ENCODE measurements around the gene PLK1.
A peak's percentile ranks its signal among the peaks of the same experiment; 100 is the strongest.

Gene PLK1

DNA sequence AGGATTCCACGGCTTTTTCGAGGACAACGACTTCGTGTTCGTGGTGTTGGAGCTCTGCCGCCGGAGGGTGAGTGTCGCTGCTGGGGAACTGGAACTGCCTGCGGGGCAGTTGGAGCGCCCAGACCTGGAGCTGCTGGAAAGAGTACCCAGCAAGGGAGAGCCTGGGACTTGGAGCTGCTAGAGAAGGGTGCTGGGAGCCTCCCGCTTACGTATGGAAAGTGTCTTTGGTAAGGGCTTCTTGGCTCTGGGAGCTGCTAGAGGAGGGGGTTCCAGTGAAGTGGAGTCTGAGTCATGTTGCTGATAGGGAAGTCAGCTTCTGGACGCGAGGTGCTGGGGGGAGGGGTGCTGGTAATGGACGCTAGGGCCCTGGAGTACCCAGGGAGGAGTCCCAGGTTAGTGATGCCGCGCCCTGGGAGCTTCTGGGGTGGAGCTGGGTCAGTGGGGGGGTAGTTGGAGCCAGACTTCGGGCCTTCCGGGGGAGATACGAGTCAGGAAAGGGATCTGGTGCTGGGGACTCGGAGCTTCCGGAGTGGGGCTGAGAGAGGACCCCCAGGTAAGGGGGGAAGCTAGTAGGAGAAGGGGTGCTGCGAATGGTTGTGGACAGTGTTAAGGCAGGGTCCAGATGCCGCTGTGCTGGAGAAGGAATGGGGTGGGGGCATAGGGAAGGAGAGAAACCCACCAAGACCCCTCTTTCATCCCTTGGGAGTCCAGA lies 741 bp downstream of the PLK1 start:
- DNase-seq (ENCODE audit: low read depth, low spot score), result no peak
- H3K27ac ChIP-seq, result no peak overlapping the region

DNA sequence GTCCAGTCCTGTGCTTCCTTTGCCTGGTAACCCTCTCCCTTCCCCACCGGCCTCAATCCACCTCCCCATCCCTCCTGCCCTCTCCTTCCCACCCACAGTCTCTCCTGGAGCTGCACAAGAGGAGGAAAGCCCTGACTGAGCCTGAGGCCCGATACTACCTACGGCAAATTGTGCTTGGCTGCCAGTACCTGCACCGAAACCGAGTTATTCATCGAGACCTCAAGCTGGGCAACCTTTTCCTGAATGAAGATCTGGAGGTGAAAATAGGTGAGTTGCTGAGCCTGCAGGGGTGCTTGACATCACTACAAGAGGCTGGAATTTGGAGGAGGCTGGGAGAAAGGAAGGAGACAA lies 1.3 kb downstream of the PLK1 start:
- H3K27ac ChIP-seq, result no peak overlapping the region
- no peak for DNase-seq (ENCODE audit: low read depth, low spot score)

DNA sequence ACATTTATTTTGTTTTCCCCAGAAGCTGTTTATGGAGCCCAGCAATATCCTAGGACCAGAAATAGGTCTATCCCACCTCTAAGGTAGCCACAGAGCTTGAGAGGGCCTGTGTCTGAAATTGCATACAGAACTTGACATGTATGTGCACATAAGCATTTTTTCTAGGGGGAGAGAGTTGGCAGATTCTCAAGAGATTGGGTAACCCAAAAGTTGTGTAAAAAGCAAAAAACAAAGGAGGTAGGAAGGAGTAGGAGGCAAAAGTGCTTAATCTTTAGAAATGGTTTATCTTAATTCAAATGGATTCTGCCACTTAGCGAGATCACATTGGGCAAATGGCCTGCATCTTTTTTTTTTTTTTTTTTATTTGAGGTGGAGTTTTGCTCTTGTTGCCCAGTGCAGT lies 3.5 kb downstream of the PLK1 start:
- H3K27ac ChIP-seq, result no peak overlapping the region
- DNase-seq (ENCODE audit: low read depth, low spot score), result no peak

DNA sequence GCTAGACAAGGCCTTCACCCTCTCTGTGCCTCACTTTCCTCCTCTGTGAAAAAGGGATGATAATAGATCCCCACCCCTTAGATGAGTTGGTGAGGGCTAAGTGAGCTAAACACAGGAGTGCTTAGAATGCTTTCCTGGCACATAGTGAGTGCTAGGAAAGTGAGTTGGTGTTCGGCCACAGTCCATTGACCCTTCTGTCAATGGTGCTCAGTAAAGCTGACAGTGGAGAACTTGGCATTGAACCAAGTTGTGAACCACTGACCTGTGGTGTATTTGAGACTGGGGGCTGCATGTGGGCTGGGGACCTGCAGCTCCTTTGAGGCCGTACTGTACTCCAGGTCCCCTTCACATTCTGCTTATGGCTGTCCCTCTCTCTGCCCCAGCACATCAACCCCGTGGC lies 4.8 kb downstream of the PLK1 start:
- no peak overlapping the region for H3K27ac ChIP-seq
- no peak for DNase-seq (ENCODE audit: low read depth, low spot score)

DNA sequence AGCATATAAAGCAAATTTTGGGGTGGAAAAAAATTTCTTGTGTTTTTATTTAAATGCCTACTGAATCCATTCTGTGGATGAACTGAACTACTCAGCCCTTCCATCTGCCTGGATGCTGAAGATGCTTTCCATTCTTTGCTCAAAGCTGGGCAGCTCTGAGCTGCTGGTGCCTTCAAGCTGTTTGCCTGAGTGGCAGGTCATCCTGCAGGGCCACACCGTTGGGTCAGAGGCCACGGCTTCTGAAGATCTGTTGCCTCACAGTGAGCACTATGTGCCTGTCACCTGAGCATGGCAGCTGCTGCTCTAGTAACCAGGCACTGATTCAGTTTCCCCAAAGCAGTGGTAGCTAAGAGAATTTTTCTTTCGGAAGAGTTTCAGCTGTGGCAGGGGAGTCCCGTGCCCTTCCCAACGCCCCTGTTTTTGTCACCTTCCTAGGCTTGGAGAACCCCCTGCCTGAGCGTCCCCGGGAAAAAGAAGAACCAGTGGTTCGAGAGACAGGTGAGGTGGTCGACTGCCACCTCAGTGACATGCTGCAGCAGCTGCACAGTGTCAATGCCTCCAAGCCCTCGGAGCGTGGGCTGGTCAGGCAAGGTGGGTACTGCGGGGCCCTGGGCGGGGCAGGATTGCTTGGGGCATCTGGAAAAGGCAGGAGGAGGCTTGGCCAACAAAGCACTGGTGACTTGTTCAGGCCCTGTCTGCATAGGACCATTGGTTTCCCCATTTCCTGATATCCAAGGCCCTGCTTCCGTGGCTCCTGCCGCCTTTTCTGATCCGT lies 8.5 kb downstream of the PLK1 start:
- no peak overlapping the region for H3K27ac ChIP-seq
- no peak for DNase-seq (ENCODE audit: low read depth, low spot score)

DNA sequence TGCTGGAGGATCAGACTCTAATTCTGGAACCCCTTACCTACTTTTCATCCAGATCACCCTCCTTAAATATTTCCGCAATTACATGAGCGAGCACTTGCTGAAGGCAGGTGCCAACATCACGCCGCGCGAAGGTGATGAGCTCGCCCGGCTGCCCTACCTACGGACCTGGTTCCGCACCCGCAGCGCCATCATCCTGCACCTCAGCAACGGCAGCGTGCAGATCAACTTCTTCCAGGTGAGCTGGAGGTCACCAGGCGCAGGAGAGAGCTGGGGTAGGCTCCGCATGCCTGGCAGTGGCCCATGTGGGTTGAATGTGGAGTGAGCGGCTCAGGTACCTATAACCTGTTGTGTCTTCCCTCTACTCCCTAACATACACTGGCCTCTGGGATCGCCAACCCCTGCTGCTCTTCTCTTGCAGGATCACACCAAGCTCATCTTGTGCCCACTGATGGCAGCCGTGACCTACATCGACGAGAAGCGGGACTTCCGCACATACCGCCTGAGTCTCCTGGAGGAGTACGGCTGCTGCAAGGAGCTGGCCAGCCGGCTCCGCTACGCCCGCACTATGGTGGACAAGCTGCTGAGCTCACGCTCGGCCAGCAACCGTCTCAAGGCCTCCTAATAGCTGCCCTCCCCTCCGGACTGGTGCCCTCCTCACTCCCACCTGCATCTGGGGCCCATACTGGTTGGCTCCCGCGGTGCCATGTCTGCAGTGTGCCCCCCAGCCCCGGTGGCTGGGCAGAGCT lies 10.9 kb downstream of the PLK1 start:
- DNase-seq (ENCODE audit: low read depth, low spot score), result no peak
- no peak overlapping the region for H3K27ac ChIP-seq

DNA sequence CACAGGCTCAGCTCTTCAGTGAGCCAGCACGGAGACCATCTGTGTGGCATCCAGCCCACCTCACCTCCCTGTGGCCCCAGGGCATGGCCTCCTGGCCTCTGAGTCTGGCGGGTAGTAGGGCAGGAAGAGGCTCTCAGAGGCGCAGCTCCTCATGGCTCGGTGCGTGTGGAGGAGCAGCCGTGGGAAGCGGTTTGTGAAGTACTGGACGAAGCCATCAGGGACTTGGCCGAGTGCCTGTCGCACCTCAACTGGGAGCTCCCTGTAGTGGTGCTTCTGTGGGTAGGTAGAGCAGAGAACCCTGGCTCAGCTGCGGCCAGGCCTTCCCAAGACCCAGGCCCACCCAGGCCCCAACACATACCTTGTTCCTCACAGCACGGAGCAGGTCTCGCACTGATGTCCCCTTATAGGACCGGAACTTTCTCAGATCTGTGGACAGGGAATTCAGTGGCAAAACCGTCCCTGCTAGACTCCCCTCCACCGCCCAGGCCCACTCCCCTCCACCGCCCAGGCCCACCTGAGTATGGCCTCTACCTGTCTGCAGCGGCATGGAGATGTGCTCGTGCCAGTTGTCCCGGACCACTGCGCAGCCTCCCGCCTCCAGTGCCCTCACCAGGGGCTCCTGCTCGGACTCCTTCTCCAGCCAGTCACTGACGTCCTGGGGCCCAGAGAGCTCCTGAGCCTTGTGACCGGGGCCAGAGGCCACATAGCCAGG lies 12.2 kb downstream of the PLK1 start:
- no peak for DNase-seq (ENCODE audit: low read depth, low spot score)
- H3K27ac ChIP-seq, result no peak overlapping the region

DNA sequence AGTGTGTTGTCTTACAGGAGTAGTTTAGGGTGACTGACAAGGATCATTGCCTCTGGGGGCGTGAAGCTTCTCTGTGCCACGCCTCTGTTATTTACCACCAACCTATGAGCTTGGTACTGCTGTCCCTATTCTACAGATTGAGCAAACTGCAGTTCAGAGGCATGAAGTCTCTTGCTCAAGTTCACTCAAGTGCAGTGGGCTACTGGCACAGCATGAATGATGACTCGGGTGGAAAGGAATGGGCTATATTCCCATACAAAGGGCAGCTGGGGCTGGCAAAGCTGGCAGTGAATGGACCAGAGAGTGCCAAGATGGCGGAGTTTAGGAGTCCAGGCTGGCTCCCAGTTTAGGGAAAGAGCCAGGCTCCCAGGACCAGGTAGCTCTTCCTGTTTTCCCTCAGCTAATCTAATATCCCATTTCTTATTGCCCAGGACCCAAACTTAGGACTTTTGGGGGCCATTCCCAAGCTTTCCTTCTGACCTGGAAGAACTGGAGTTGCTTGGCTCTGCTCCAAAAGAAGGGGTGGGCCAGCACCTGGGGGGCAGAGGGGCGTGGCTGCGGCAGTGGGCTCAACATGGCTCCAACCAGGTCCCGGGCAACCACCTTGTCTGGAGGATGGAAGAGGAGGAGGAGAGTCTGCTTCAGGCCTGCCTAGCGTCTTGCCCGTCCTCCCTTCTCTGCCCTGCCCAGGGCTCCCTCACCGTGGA lies 12.9 kb downstream of the PLK1 start:
- H3K27ac ChIP-seq, result no peak overlapping the region
- no peak for DNase-seq (ENCODE audit: low read depth, low spot score)

DNA sequence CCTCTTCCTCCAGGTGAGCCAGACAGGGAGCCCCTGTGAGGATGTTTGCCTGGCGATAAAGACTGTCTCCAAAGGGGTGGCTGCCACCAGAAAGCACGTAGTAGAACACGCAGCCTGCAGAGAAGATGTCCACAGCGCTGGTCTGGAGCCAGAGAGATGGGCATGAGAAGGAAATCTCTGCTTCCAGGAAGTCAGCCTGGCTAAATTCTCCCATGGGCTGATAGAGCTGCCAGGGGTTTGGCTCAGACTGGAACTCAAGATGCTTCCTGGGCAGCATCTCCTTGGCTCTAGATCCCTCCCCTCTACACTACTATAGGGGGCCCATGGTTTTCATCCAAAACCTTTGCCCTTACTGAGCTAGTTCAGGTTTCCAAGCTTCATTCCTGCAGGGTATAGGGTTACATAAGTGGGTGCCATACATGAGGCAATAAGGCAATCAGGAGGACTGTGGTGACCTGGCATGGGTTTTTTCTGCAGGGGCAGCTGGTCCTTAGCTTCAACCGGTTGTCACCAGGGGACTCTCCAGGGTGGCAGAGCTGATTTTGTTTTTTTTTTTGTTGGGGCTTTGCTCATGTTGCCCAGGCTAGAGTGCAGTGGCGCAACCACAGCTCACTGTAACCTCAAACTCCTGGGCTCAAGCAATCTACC lies 13.6 kb downstream of the PLK1 start:
- no peak overlapping the region for H3K27ac ChIP-seq
- no peak for DNase-seq (ENCODE audit: low read depth, low spot score)

DNA sequence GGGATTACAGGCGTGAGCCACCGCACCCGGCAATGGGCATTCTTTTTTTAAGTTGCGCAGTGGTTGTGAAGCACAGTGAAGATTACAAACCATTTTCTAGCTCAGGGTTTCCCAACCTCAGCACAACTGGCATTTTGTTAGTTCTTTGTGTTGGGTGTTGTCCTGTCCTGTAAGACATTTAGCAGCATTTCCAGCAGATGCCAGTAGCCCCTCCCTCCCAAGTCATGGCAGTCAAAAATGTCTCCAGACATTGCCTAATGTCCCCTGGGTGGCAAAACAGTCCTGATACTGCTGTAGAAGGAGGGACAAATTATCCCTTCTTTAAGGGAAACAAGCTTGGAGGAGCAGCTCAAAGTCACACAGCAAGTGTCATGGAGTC lies 15.6 kb downstream of the PLK1 start:
- DNase-seq (ENCODE audit: low read depth, low spot score), result no peak

DNA sequence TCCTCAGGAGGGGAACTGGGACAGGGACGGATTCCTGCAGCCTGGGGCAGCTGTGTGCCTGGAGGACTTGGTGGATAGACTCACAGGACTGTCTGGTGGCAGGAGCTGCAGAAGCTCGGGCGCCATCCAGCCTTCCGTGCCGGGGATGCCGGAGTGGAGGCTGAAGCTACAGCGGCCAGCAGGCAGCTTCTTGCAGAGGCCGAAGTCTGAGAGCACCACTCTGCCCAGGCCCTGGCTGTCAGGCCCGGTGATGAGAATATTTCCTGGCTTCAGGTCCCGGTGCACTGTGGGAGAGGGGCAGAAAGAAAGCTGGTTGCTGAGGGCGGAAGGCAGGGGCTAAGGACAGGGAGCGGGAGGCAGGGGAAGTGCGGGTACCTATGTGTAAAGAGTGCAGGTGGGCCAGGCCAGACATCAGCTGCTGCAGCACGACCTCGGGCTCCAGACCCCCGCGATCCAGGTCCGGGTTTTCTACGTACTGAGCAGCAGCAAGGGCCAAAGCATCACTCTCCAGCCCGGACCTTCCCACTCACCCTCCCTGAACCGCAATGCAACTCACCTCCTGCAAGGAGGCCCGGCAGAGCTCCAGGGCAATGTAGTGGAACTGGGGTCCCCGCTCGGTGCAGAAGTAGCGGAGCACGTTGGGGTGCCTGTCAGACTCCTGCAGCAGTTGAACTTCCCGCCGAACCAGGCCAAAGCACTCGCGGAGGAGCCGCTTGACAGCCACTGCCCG lies 16.1 kb downstream of the PLK1 start:
- no peak overlapping the region for H3K27ac ChIP-seq
- DNase-seq (ENCODE audit: low read depth, low spot score), result no peak

More for the DNA sequence above, 15.6 kb downstream of the PLK1 start:
- no peak overlapping the region for H3K27ac ChIP-seq

DNA sequence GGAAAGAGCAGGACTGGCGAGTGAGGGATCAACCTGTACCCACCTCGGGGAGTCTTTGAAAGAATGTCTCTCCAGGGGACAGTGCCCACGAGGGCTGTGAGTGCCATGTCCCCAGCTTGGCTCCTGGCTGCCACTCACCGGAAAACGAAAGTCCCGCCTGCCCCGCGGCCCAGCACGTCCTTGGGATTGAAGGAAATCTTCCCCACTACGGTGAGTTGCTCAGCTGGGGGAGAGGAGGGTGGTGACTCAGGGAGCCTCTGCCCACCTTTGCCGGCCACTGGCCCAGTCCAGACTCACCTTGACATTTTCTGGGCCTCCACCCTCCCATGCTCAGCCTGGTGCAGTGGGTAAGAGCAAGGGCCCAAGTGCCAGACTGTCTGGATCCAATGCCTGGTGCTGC lies 17.1 kb downstream of the PLK1 start:
- H3K27ac ChIP-seq, result no peak overlapping the region
- DNase-seq (ENCODE audit: low read depth, low spot score), result no peak

DNA sequence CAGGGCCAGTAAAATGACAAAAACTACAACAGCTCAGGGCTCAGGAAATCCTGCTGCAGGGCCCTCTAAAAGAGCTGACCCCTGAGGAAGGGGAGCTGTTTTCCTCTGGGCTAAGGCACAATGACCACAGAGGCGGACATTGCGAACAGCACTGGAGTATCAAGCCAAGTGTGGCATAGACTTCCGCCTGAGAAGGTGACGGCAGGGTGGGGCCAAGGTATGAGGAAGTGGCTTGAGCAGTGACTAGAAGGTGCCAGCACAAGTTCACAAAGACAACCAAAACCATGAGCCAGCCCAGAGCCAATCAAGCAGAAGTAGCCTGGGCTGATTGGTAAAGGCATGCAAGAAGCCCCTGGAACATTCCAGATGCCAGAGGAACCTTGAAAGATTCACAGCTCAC lies 20.4 kb downstream of the PLK1 start:
- DNase-seq (ENCODE audit: low read depth, low spot score), result peak; percentile 45

DNA sequence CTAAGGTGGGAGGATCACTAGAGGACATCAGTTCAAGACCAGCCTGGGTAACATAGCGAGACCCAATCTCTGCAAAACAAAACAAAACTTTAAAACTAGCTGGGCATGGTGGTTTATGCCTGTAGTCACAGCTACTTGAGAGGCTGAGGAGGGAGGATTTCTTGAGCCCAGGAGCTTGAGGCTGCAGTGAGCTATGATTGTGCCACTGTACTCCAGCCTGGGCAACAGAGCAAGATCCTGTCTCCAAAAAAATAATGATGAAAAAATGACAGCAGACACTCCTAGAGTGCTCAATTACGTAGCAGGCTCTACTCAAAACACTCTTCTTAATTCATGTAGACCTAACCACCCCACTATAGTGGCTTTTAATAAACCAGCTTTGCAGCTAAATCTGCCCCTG lies 21.4 kb downstream of the PLK1 start:
- H3K27ac ChIP-seq, result no peak overlapping the region
- DNase-seq (ENCODE audit: low read depth, low spot score), result no peak

More for the DNA sequence above, 20.4 kb downstream of the PLK1 start:
- peak overlapping the region; percentile 40 for H3K27ac ChIP-seq

DNA sequence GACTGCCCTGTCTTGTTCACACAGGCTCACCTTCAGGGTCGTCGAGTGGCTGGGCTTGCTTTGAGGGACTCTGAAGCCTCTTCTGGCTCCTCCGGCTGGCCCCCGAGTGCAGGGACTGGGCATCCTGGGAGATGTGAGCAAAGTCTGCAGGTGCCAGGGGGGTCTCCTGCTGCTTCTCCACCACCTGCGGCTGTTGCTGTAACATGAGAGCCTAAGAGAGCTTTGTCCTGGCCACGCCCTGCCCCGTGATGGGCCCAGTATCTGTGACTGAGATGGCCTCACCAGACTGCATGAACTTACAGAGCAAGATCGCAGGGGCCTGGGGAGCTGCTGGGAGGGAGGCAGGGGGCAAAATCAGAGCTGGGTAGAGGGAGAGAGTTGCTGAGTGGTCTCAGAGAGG lies 21.8 kb downstream of the PLK1 start:
- DNase-seq (ENCODE audit: low read depth, low spot score), result no peak
- no peak overlapping the region for H3K27ac ChIP-seq

DNA sequence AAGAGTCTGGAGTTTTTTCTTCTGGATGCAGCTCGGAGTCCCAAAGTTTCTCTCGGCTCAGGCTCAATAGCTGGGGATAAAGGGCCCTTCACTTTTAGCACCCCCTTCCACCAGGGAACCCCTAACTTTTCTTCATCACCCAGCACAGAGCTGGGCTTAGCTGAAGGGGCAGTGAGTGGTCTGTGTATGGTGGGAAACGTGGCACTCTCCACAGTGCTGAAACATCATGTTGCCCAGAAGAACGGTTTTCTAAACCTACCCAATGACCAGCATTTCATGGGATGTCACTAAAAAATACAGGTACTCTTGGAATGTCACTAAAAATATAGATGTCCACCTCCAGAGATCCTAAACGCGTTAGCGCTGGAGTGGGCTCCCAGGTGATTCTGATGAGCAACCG lies 22.4 kb downstream of the PLK1 start:
- DNase-seq (ENCODE audit: low read depth, low spot score), result no peak
- H3K27ac ChIP-seq, result no peak overlapping the region

DNA sequence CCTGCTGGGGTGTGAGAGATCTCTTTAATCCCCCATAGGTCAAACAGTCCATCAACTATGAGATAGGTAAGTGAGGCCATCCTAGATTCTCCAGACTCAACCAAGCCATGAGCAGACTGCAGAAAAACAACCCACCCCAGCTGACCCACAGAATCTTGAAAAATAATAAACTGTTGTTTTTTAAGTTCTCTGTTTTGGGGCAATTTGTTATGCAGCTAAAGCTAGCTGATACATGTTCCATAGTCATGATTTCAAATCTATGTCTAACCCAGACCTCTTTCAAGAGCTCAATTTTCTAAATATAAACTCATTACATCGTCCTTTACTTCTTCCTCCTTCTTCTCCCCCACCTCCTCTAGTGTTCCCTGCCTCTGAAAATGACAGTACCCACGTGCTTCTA lies 24.3 kb downstream of the PLK1 start:
- DNase-seq (ENCODE audit: low read depth, low spot score), result no peak
- no peak overlapping the region for H3K27ac ChIP-seq

DNA sequence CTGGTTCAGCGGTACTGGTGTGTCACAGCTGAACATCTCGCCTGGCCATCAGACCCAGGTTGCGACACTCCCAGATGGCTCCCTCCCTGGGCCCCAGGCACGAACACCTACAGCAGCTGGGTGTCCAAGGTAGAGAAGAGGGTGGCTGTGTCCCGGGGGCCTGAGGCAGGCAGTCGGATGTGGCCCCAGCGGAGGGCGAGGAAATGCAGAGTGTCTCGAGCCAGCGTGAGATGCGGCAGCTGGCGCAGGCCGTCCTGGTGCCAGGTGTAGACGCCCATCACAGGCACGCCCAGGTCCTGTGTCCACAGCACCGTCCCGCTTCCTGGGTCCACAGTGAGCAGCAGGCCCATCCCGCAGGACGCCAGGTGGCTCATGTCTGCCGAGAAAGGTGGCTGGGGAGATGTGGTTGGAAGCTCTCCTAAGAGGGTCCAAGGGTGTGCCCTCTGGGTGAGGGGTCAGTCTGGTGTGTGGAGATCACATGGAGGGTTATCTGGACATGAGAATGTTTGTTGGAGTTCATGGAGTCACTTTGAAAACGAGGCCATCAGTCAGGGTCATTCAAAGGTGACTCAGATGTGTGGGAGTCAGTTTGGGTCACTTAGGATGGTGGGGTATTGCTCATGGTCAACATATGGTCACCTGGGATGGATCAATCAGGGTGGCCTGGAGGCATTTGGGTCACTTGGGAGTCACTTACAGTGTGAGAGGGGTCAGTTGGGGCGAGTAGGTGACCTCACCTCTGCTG lies 26.3 kb downstream of the PLK1 start:
- no peak for DNase-seq (ENCODE audit: low read depth, low spot score)
- no peak overlapping the region for H3K27ac ChIP-seq

All from epithelial cell of prostate (primary cell).